H1 (cell line): ENCODE results near the gene ZNF785. TPM values are rescaled to one million over a fixed set of nuclear protein-coding genes. Genes with fewer than 3 reads are reported as not detected.

Source experiments
- CBX8 ChIP-seq: fragments of 300-800, 300-1000 bp; sonication (generic); IDR thresholded peaks from 2 replicates; pipeline ENCODE4 v1.7.1; 2016; ENCODE audit warnings: low read depth, low read length, borderline replicate concordance
- CHD1 ChIP-seq: IDR thresholded peaks from 2 replicates; pipeline ENCODE4 v1.6.1; 2012; ENCODE audit warnings: low read depth, low read length, improper control_type of control experiment
- HDAC6 ChIP-seq: IDR thresholded peaks from one replicate; pipeline ENCODE4 v1.7.1; 2012; ENCODE audit warnings: low read depth, mild to moderate bottlenecking, inconsistent platforms, low read length, moderate library complexity
- PHF8 ChIP-seq: fragments of 200-600 bp; sonication (generic); conservative IDR thresholded peaks from 2 replicates; pipeline ENCODE4 v1.7.1; 2012; ENCODE audit warnings: low read depth, mild to moderate bottlenecking, inconsistent platforms, low read length, moderate library complexity
- POLR2AphosphoS5 ChIP-seq: IDR thresholded peaks from 2 replicates; pipeline ENCODE4 v1.6.1; 2011; ENCODE audit warnings: low read depth, low read length
- TAF7 ChIP-seq: optimal IDR thresholded peaks from 2 replicates; pipeline ENCODE3; 2011; ENCODE audit warnings: low read depth, mild to moderate bottlenecking, inconsistent platforms, low read length, moderate library complexity, borderline replicate concordance
- polyA plus RNA-seq, 7 experiments: library from polyadenylated mRNA; depleted of rRNA in 3 of 7; stranded (reverse) in 5 of 7; unstranded in 2 of 7; fragments of >200 nt in 5 of 7; fragments of 200-250 nt in 2 of 7; gene quantifications; 1 replicate in 5 of 7; 2 replicates in 1 of 7; 4 replicates in 1 of 7; pipeline versions ENCODE4 v1.2.1 to v1.2.3, GENCODE V29; 2011 to 2013; ENCODE audit warnings: missing spikeins in 2 of 7, mixed read lengths in 2 of 7
- total RNA-seq: library from RNA; stranded (reverse); fragmentation: NEBNext Ultra II Directional; extraction: Animal tissue kit (Norgen Biotek cat#: 25700); gene quantifications from 2 replicates; pipeline ENCODE4 v1.2.1, GENCODE V29; 2021
- TF ChIP-seq, protein P1 (sequence below): fragments of 300-600 bp; sonication (generic); IDR thresholded peaks from 2 replicates; pipeline ENCODE4 v1.7.1; 2012; ENCODE audit warnings: low read length, moderate library complexity, mild to moderate bottlenecking, inconsistent platforms; ENCODE audit not compliant: insufficient replicate concordance

The ZNF785 gene
- total and polyA plus RNA-seq, 2 of the 8 experiments (the other 6 are each of a cell fraction or from before 2014, with no cell fraction given), result 8.6 to 12.9 TPM

GRCh38 chr16:30615358-30616091 is 30.0 kb upstream of the ZNF785 start (continued):
- TF ChIP-seq, protein P1, sequence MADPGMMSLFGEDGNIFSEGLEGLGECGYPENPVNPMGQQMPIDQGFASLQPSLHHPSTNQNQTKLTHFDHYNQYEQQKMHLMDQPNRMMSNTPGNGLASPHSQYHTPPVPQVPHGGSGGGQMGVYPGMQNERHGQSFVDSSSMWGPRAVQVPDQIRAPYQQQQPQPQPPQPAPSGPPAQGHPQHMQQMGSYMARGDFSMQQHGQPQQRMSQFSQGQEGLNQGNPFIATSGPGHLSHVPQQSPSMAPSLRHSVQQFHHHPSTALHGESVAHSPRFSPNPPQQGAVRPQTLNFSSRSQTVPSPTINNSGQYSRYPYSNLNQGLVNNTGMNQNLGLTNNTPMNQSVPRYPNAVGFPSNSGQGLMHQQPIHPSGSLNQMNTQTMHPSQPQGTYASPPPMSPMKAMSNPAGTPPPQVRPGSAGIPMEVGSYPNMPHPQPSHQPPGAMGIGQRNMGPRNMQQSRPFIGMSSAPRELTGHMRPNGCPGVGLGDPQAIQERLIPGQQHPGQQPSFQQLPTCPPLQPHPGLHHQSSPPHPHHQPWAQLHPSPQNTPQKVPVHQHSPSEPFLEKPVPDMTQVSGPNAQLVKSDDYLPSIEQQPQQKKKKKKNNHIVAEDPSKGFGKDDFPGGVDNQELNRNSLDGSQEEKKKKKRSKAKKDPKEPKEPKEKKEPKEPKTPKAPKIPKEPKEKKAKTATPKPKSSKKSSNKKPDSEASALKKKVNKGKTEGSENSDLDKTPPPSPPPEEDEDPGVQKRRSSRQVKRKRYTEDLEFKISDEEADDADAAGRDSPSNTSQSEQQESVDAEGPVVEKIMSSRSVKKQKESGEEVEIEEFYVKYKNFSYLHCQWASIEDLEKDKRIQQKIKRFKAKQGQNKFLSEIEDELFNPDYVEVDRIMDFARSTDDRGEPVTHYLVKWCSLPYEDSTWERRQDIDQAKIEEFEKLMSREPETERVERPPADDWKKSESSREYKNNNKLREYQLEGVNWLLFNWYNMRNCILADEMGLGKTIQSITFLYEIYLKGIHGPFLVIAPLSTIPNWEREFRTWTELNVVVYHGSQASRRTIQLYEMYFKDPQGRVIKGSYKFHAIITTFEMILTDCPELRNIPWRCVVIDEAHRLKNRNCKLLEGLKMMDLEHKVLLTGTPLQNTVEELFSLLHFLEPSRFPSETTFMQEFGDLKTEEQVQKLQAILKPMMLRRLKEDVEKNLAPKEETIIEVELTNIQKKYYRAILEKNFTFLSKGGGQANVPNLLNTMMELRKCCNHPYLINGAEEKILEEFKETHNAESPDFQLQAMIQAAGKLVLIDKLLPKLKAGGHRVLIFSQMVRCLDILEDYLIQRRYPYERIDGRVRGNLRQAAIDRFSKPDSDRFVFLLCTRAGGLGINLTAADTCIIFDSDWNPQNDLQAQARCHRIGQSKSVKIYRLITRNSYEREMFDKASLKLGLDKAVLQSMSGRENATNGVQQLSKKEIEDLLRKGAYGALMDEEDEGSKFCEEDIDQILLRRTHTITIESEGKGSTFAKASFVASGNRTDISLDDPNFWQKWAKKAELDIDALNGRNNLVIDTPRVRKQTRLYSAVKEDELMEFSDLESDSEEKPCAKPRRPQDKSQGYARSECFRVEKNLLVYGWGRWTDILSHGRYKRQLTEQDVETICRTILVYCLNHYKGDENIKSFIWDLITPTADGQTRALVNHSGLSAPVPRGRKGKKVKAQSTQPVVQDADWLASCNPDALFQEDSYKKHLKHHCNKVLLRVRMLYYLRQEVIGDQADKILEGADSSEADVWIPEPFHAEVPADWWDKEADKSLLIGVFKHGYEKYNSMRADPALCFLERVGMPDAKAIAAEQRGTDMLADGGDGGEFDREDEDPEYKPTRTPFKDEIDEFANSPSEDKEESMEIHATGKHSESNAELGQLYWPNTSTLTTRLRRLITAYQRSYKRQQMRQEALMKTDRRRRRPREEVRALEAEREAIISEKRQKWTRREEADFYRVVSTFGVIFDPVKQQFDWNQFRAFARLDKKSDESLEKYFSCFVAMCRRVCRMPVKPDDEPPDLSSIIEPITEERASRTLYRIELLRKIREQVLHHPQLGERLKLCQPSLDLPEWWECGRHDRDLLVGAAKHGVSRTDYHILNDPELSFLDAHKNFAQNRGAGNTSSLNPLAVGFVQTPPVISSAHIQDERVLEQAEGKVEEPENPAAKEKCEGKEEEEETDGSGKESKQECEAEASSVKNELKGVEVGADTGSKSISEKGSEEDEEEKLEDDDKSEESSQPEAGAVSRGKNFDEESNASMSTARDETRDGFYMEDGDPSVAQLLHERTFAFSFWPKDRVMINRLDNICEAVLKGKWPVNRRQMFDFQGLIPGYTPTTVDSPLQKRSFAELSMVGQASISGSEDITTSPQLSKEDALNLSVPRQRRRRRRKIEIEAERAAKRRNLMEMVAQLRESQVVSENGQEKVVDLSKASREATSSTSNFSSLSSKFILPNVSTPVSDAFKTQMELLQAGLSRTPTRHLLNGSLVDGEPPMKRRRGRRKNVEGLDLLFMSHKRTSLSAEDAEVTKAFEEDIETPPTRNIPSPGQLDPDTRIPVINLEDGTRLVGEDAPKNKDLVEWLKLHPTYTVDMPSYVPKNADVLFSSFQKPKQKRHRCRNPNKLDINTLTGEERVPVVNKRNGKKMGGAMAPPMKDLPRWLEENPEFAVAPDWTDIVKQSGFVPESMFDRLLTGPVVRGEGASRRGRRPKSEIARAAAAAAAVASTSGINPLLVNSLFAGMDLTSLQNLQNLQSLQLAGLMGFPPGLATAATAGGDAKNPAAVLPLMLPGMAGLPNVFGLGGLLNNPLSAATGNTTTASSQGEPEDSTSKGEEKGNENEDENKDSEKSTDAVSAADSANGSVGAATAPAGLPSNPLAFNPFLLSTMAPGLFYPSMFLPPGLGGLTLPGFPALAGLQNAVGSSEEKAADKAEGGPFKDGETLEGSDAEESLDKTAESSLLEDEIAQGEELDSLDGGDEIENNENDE, result no peak
- TF ChIP-seq HDAC6 (no peak), CHD1 (no peak), CBX8 (no peak), POLR2AphosphoS5 (no peak; the same call in 1 of the 2 replicates), TAF7 (no peak), PHF8 (no peak)
